NCI-H2029 treated with DMSO at 0.1 percent for 48 hours (cell line): ENCODE data around the gene EIF3J.
A peak's percentile ranks its signal among the peaks of the same experiment; 100 is the strongest.
"Not testable (repeated sequence)": the region's sequence is repeated elsewhere in the genome, so short reads cannot be mapped to it uniquely, and the experiment has no call there.

Experiments used
- DNase-seq: peaks from one replicate; lab custom pipeline; 2025; lab: John Stamatoyannopoulos, UW

The EIF3J gene, protein sequence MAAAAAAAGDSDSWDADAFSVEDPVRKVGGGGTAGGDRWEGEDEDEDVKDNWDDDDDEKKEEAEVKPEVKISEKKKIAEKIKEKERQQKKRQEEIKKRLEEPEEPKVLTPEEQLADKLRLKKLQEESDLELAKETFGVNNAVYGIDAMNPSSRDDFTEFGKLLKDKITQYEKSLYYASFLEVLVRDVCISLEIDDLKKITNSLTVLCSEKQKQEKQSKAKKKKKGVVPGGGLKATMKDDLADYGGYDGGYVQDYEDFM

DNA sequence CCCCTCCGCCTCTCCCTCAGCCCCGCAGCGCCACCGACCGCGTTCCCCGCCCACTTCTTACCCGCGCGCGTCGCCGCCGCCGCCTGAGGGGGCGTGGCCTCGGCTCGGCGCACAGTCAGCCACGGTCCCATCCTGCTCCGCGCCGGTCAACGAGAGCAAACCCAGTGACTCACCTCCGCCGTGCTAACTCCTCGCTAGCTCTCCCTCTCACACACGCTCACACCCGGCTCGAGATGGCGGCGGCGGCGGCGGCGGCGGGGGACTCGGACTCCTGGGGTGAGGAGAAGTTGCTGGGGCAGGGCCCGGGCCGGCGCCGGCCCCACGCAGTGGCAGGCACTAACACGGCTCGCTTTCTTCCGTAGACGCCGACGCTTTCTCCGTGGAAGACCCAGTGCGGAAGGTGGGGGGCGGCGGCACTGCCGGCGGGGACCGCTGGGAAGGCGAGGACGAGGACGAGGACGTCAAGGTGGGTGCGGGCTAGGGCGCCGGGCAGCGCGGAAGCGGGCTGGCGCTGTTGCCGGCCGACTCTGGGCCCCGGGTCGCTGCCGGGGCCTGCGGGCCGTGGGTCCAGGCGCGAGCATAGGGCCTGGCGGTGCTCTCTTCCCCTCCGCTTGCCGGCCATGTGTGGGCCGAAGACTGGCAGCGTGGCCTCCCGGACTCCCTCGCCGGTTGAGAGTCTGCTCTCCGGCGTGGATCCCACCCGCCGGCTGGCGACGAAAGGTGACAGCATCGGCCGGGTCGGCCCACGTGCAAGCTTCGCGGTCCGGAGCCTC, at the start of gene EIF3J:
TSS of gene EIF3J (plus strand) at position 186 of the 773 bp plus-strand sequence. CDS start at position 234, 48 bp downstream.
- peak; percentile 60 for DNase-seq

DNA sequence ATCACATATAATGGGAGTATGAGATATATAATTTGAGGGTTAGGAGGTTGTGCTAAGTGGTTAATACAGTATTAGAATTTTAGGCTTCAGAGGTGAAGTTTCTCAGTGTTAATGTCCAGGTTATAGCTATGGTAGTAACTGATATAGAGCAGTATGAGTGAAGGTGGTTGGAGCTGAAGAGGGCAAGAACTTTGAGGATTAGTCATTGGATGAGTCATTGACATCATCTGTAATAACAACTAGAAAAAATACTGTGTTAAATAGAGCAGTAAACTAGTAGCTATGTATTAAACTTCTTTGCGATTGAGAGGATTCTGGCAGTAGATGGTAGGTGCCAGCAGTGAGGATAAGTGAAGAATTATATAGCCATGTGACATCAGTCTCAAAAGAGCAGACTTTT, 47.5 kb upstream of the EIF3J start:
- no peak for DNase-seq

DNA sequence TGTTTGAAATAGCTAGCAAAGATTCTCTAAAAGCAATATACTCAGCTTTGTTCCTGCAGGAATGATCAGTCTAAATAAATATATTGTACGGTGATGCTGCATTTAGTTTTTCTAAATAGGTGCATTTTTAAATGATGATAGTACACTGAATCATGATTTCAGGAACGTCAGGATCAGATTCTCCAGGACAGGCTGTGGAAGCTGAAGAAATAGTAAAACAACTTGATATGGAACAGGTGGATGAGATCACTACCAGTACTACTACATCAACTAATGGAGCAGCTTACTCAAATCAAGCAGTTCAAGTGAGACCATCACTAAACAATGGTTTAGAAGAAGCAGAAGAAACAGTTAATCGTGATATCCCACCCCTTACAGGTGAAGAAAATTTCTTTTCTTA, 46.3 kb upstream of the EIF3J start:
- DNase-seq = no peak

DNA sequence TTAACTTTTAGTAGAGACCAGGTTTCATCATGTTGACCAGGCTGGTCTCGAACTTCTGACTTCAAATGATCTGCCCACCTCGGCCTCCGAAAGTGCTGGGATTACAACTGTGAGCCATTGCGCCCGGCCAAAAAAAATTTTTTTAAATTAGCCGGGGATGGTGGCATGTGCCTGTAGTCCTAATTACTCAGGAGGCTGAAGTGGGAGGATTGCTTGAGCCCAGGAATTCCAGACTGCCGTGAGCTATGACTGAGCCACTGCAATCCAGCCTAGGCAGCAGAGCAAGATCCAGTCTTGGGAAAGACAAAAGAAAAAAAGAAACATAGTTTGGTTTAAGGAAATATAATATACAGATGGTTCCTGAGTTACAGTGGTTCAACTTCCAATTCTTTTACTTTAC, 44.9 kb upstream of the EIF3J start:
- DNase-seq = no peak

DNA sequence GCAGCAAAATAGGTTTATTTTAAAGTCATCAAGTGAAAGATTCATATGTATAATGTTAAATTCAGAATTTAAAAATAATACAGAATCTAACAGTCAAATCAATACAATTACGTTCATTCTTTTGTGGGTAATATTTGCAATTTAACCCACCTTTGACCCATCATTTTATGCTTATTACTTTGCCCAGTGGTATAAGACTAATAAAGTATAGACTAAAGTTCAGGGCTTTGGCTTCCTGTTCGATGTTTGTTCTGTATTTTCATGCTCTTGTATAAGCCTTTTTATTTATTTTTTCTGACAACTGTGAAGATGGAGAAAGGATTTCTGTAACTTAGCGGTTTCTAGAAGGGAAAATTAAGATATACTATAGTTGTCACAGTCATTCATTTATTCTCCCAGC, 44.3 kb upstream of the EIF3J start:
- DNase-seq = no peak

DNA sequence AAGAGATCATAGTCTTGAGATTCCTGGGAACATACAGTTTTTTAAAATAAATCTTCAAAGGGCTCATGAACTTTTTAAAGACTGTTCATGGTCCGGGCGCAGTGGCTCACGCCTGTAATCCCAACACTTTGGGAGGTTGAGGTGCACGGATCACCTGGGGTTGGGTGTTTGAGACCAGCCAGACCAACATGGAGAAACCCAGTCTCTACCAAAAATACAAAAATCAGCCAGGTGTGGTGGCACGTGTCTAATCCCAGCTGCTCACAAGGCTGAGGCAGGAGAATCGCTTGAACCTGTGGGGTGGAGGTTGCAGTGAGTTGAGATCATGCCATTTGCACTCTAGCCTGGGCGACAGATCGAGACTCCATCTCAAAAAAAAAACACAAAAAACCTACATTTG, 41.4 kb upstream of the EIF3J start:
- no peak for DNase-seq

DNA sequence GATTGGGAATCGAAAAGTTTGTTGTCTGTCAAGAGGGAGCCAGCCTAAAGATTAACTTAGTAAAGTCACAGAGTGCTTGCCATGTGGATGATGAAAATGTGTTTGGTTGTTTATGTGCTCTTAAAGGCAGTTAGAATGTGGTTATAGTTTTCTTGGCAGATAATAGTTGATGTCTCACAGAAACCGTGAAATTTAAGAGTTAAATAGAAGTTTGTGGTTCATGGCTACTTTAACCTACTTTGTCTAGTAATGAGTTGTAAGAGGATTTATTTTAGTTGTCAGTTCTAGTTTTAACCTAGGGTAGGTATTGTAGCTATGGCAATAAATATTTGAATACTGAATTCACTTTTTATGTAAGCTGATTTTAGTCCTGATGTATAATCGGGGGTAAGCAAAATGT, 36.4 kb upstream of the EIF3J start:
- no peak for DNase-seq

DNA sequence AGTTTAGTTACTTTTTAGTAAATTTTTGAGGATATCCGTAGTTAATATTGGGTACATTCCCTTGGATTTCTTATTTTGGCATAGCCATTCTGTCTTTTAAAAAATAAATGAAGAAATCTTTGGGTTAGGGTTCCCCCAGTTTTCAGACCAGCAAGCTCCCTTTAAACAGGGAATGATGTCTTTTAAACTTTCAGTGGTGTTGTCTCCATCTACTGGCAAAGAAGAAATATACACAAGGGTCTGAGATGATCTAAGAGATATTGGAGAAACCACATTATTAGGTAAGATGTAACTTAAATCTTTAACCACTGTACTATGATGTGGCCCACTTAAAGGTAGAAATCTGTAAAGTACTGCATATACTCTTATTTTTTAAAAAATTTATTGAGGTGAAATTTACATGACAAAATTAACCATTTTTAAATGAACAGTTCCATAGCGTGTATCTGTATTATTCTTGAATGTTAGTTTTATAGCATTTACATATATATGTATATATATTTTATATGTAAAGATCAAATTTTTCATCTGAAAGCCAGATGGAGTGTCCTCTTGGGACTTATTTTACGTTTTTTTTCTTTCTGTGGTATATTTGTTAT, 35.1 kb upstream of the EIF3J start:
- no peak for DNase-seq

DNA sequence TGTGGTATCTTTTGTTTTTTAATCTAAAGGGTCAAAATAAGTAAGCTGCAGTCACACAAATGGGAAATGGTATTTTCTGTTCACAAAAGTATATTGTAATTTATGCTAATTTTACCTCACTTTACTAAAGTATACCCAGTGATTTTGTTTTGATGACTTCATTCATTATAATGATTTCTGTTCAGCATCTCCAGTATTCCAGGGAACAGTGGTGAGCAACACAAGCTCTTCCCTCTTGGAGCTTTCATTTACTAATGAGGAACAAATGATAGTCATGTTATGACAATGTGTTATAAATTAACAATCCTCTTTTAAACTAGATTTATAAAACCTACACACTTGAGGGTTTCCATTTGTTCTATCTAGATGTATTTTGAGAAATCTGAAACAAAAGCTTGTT, 20.5 kb upstream of the EIF3J start:
- no peak for DNase-seq

DNA sequence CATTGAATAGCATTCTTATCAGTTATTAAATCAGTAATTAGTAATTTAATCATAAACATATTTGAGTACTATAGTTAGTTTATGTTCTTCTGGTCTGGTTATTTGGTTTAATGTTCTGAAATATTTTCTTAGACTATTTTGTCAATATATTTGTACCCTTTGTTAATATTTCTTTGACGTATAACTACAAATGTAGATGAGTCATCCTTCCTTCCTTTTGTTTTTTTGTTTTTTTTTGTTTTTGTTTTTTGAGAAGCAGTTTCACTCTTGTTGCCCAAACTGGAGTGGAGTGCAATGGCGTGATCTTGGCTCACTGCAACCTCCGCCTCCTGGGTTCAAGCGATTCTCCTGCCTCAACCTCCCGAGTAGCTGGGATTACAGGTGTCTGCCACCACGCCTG, 17.4 kb upstream of the EIF3J start:
- no peak for DNase-seq

DNA sequence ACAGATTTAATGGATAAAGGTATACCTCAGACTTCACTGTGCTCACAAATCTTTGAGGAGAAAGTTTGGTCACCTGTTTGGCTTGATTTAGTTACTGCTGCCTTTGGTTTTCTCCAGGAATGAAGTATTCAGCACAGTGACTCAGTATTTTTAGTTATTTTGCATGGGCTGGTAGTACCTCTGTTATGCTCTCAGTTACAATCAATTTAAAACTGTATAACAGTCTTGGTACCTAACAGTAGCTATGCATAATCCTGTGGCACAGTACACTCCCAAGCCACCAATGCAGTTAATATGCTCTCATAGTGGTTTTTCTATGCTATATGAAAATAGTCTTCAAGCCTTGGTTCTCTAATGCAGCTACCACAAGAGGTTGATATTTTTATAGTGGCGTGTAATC, 11.9 kb upstream of the EIF3J start:
- no peak for DNase-seq

DNA sequence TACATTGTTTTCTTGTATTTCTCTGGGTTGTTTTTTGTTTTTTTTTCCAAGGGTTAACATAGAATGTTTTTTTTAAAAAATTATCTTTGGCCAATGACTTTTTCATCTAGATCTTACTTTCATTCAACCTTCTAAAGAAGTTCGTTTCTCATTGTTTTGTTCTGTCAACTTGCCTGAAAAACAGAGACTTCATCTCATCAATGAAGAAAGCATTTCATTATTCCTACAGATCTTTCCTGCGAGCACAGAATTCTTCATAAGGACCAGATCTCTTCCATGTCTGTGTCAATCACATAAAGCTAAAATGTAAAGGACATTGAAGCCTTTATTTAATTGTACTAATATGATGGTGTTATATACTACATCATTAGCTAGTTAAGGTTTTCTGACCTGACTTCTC, 9.7 kb upstream of the EIF3J start:
- DNase-seq = no peak

DNA sequence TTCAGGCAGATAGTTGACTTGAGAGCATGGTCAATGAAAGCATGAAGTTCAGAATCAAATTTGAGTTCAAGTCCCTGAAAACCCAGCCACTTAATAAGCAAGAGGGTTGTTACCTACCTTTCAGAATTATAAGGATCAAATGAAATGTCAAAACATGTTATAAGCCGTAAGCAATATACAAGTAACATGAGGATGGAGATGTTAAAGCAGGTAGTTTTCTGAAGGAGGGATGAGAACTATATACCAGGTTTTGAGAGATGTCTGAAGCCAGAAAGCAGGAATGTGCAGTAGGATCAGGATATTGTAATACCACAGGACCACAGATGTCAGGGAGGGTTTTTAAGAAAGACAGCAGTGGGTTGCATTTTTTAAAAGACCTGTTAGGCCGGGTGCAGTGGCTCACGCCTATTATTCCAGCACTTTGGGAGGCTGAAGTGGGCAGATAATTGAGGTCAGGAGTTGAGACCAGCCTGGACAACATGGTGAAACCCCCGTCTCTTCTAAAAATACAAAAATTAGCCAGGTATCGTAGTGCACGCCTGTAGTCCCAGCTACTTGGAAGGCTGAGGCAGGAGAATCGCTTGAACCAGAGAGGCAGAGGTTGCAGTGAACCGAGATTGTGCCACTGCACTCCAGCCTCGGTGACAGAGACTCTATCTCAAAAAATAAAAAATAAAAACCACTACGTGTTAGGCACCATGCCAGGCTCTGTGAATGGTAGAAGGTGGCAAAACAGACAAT, 6.9 kb upstream of the EIF3J start:
- DNase-seq = no peak

DNA sequence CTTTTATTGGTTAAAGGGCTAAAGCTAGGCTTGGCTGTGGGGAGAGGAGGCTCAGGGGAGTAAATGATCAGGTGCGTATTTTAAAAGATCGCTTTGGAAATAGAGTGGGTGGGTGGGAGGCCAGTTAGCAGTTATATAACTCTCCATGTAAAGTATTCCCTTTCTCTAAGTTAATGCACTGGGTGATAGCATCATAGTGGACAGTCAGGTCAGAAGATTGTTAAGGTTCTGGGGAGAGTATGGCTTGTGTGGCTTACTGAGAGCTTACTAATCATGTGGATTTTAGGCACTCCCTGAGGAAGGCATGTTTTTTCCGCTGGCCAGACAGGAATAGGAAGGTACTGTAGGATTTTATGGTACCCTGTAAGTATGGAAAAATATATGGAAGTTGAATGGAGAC, 6.3 kb upstream of the EIF3J start:
- DNase-seq = no peak

DNA sequence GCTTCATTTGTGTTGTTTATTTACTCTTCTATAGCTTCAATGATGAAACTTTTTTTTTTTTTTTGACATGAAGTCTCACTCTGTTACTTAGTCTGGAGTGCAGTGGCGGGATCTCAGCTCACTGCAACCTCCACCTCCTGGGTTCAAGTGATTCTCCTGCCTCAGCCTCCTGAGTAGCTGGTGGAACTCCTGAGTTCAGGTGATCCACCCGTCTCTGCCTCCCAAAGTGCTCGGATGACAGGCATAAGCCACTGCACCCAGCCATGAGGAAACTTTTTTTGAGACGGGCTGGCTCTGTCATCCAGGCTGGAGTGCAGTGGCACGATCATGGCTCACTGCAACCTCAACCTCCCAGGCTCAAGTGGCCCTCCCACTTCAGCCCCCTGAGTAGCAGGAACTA, 4.7 kb upstream of the EIF3J start:
- DNase-seq = not testable (repeated sequence)

DNA sequence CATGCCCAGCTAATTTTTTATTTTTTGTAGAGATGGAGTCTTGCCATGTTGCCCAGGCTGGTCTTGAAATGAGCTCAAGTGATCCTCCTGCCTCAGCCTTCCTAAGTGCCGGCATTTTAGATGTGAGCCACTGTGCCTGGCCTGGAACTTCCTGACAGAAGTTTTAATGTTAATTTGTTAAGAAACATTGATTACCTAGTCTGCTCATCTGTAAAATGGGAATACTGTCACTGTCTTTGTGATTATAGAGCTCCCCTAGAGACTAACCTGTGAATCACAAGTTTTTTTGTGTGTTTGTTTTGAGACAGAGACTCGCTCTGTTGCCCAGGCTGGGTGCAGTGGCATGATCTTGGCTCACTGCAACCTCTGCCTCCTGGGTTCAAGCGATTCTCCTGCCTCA, 4.3 kb upstream of the EIF3J start:
- no peak for DNase-seq

DNA sequence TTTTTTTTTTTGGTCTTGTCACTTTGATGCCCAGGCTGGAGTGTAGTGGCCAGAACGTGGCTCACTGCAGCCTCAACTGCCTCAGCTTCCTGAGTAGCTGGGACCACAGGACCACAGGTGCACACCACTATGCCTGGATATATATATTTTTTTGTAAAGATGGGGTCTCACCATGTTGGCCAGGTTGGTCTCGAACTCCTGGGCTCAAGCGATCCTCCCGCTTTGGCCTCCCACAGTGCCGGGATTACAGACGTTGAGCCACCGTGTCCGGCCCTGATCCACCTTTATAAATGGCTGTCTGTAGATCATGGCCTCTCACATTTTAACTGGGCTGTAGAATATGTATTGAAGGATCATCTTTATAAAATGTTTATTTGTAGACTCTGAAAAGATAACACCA, 1.9 kb upstream of the EIF3J start:
- no peak for DNase-seq

DNA sequence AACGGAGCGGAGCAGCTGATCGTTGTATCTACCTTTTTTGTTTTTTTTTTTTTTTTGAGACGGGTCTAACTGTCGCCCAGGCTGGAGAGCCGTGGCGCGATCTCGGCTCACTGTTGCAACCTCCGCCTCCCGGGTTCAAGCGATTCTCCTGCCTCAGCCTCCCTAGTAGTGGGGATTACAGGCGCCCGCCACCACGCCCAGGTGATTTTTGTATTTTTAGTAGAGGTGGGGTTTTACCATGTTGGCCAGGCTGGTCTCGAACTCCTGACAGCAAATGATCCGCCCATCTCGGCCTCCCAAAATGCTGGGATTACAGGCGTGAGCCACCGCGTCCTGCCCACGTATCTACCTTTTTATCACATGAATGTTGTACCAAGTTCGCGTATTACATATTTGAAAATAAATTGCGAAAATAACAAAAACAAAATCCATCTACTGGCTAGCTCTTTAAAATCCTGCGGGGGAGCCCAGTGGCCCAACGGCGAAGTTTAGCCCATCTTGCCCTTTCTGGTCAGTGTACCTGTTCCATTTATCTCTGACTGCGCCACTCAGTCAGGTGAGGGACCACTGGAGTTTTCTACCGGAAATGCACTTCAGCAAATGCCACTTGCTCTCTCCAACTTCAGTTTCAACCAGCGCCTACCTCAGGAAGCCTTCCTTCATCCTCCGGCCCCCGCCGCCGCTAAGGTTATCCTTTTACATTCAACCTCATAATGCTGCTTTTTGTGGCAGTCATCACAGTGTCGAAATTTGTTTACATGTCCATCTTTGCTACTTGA, 1.2 kb upstream of the EIF3J start:
- no peak for DNase-seq

DNA sequence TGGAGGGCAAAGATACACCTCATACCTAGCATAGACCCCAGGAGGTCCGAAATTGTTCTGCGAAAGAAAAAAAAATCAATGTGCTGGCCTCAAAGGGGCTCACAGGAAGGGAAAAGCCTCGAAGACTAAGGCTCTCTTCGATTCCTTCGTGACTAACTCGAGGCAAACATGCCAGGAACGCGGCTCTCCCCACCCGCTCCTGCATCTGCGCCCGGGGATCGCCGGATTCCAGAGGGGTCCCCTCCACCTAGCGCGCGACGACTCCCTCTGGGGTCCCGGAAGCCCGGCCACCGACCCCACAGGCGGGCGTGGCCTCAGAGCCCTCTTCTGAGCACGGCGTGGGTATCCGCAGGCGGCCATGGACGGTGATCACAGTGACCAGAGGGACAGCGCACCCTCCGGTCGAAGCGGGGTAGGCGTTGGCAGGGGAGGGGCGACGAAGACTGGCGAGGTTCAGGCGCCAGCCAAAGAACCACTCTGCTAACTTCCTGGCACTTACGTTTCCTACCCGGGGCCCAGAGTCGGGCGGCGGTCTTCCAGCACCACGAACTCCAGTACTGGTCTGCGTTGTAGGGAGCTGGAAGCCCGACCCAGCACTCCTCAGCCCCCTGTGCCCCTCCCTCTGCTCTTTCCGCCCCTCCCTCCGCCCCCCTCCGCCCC, 515 bp upstream of the EIF3J start:
- DNase-seq = no peak

DNA sequence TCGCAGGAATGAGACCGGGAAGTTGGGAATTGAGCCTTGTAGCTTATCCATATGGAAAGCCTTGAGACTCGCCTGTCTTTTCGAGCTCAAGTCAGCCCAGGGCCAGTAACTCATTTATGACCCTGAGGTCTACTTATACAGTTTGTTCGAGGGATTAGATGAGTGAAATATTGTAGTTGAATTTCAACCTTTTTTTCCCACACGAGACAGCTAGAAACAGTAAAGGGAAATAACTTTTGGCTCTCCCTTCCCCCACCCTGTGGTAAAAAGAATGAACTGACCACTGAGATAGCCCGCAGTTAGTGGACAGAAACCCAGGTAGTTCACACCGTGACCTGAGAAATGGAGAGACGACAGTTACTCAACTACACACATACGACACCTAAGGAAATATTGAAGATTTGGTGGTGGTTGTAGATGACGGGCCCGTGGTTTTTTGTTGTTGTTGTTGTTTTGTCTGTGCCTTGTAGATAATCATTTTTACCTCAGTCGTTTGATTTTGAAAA, 841 bp downstream of the EIF3J start:
- DNase-seq = no peak

DNA sequence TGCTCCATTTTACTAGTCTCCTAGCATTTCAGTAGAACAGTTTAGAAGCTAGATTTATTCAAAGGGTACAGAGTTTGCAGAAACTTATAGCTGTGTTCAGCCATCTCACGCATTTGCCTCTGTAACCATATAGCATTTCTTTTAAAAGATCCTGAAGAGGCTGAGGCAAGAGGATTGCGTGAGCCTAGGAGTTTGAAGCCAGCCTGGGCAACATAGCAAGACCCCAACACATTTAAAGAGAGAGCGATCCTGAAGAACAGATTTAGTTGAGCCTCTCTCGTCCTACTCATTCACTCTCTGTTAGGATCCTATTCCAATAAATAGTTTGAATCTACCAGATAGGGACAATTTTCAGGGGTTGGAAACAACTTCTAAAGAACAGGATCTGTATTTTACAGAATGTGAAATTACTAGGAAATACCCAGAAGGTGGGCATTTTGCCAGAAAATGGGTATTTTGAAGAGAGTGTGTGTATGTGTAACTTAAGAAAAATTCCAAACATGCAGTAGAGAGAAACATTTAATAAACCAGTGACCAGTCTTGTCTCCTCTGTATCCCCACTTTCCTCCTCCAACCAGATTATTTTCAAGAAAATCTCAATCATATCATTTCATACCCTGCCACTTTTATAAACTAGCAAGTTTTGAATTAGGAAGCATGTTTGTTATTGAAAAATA, 4.5 kb downstream of the EIF3J start:
- no peak for DNase-seq
